K562 (cell line): ENCODE results near the gene PTGES3. TPM values are rescaled to one million over a fixed set of nuclear protein-coding genes. Genes with fewer than 3 reads are reported as not detected.
A peak's percentile ranks its signal among the peaks of the same experiment; 100 is the strongest.

Experiments
- ATAC-seq: fragments of 200-7000 bp; cut with Tn5 transposase; 3 replicates; pipeline ENCODE4 v1.9.1; 2020; ENCODE audit warnings: moderate library complexity
- BruUV-seq: library from RNA; stranded (reverse); fragments of 400-500 nt; replicated peaks from 2 replicates; lab custom pipeline; 2021; lab: Mats Ljungman, UMichigan
- CTCF ChIA-PET: fragments of 300-600 bp; formaldehyde crosslinking; extraction: SDS; loops from one replicate; lab custom pipeline; 2021; ENCODE audit warnings: low intra/inter-chr PET ratio; lab: Yijun Ruan, JAX
- POLR2A ChIA-PET: fragments of 300-600, 350-650 bp; sonication (Branson Sonifier 250); formaldehyde crosslinking; extraction: SDS; loops from one replicate; lab custom pipeline; 2021; ENCODE audit warnings: antibody characterized with exemption, inconsistent platforms; lab: Yijun Ruan, JAX
- DNase-seq, 4 experiments: peaks; one replicate each; pipeline versions ENCODE4 v3.0.0 to v3.0.0-alpha.2; 2011 to 2018; ENCODE audit warnings: low spot score in 3 of 4, mixed read lengths in 3 of 4; ENCODE audit errors: extremely low read depth in 1 of 4
- FAIRE-seq: peaks from 2 replicates; lab custom pipeline; 2011; peaks lifted over from hg19 to GRCh38; lab: Jason Lieb, UNC
- H2AFZ ChIP-seq: 2 replicates; pipeline ENCODE4 v1.6.0; 2011; ENCODE audit warnings: low read depth, low read length, control low read depth, inconsistent platforms
- H3K27ac ChIP-seq: fragments of 200-600 bp; 3 replicates; pipeline ENCODE4 v1.8.0; 2011; ENCODE audit warnings: low read depth, mild to moderate bottlenecking, control low read depth, inconsistent platforms, low read length, moderate library complexity, mixed read lengths; ENCODE audit errors: extremely low read depth
- H3K27me3 ChIP-seq, 2 experiments: fragments of 300-600 bp in 1 of 2; 2 replicates in 1 of 2; 3 replicates in 1 of 2; pipeline versions ENCODE4 v1.6.0 to v1.8.0; 2011; ENCODE audit warnings: inconsistent platforms in 2 of 2, low read length in 2 of 2, mild to moderate bottlenecking in 1 of 2, mixed read lengths in 1 of 2, moderate library complexity in 1 of 2; ENCODE audit not compliant: control insufficient read depth in 2 of 2, insufficient read depth in 2 of 2
- H3K36me3 ChIP-seq: fragments of 300-600 bp; 3 replicates; pipeline ENCODE4 v1.8.0; 2011; ENCODE audit warnings: mild to moderate bottlenecking, low read length, inconsistent platforms; ENCODE audit not compliant: control insufficient read depth, insufficient read depth
- H3K4me1 ChIP-seq, 2 experiments: fragments of 200-600 bp in 1 of 2; replicated peaks in 1 of 2; 2 replicates in 1 of 2; 3 replicates in 1 of 2; pipeline versions ENCODE4 v1.5.1 to v1.8.0; 2011; ENCODE audit warnings: inconsistent platforms in 2 of 2, low read length in 2 of 2, mild to moderate bottlenecking in 1 of 2, mixed read lengths in 1 of 2, moderate library complexity in 1 of 2; ENCODE audit not compliant: control insufficient read depth in 2 of 2, insufficient read depth in 2 of 2
- H3K4me2 ChIP-seq: 2 replicates; pipeline ENCODE4 v1.6.1; 2011; ENCODE audit warnings: low read length, control low read depth, inconsistent platforms, mixed read lengths; ENCODE audit not compliant: insufficient read depth
- H3K4me3 ChIP-seq: fragments of 200-600 bp; sonication (generic), shearing (Covaris generic); 2 replicates; pipeline ENCODE4 v1.5.1; 2016; ENCODE audit warnings: control low read depth, inconsistent platforms
- H3K79me2 ChIP-seq: fragments of 200-600 bp; 3 replicates; pipeline ENCODE4 v1.8.0; 2011; ENCODE audit warnings: low read length, inconsistent platforms; ENCODE audit not compliant: control insufficient read depth, insufficient read depth
- H3K9ac ChIP-seq, 2 experiments: 2 replicates each; pipeline versions ENCODE4 v1.6.0 to v1.6.1; 2011; ENCODE audit warnings: low read depth in 2 of 2, low read length in 2 of 2, control low read depth in 1 of 2, inconsistent platforms in 1 of 2, mild to moderate bottlenecking in 1 of 2, mixed read lengths in 1 of 2; ENCODE audit not compliant: insufficient read depth in 1 of 2
- H3K9me1 ChIP-seq: one replicate; pipeline ENCODE4 v1.6.0; 2011; ENCODE audit warnings: inconsistent platforms, mild to moderate bottlenecking, low read length, moderate library complexity; ENCODE audit not compliant: control insufficient read depth, insufficient read depth
- H3K9me3 ChIP-seq: replicated peaks from 2 replicates; pipeline ENCODE4 v1.5.1; 2011; ENCODE audit warnings: low read depth, low read length, inconsistent platforms; ENCODE audit not compliant: control insufficient read depth, insufficient read depth
- H4K20me1 ChIP-seq: replicated peaks from 2 replicates; pipeline ENCODE4 v1.6.1; 2011; ENCODE audit warnings: low read length, inconsistent platforms, mixed read lengths; ENCODE audit not compliant: control insufficient read depth, insufficient read depth
- ELF1 ChIP-seq: fragments of 200-800 bp; sonication (Bioruptor generic); IDR thresholded peaks from 2 replicates; pipeline ENCODE4 v1.6.1; 2016; ENCODE audit warnings: missing genetic modification characterization, missing compliant biosample characterization
- HDAC1 ChIP-seq, 2 experiments: fragments of 450-650 bp; IDR thresholded peaks; 2 replicates each; pipeline ENCODE4 v1.6.1; 2016 to 2017; ENCODE audit warnings: inconsistent platforms in 1 of 2, mild to moderate bottlenecking in 1 of 2, moderate library complexity in 1 of 2
- ILF3 ChIP-seq: fragments of 450-650 bp; IDR thresholded peaks from 2 replicates; pipeline ENCODE4 v1.6.1; 2018; ENCODE audit warnings: antibody characterized with exemption, mild to moderate bottlenecking, moderate library complexity, borderline replicate concordance
- JUN ChIP-seq, 2 experiments: sonication (generic) in 1 of 2; formaldehyde crosslinking in 1 of 2; IDR thresholded peaks; 2 replicates each; pipeline versions ENCODE4 v1.6.1 to v1.8.0; 2012 to 2022; ENCODE audit warnings: borderline replicate concordance in 2 of 2, mild to moderate bottlenecking in 2 of 2, improper control_type of control experiment in 1 of 2, low read depth in 1 of 2, low read length in 1 of 2, missing genetic modification reagents in 1 of 2
- NFXL1 ChIP-seq: fragments of 450-650 bp; formaldehyde crosslinking; IDR thresholded peaks from 2 replicates; pipeline ENCODE4 v1.4.0; 2021; ENCODE audit warnings: mild to moderate bottlenecking
- SMAD1 ChIP-seq: fragments of 150-350 bp; IDR thresholded peaks from 2 replicates; pipeline ENCODE4 v1.6.1; 2014; ENCODE audit warnings: low read length, low read depth; ENCODE audit not compliant: partially characterized antibody
- U2AF1 ChIP-seq: fragments of 200-400 bp; formaldehyde crosslinking; optimal IDR thresholded peaks from 2 replicates; pipeline ENCODE3; 2017; ENCODE audit warnings: mild to moderate bottlenecking, low read depth, low read length, moderate library complexity
- ZNF830 ChIP-seq: fragments of 250-450 bp; sonication (Bioruptor Pico); IDR thresholded peaks from 2 replicates; pipeline ENCODE4 v1.5.0; 2021; ENCODE audit warnings: mild to moderate bottlenecking
- WGBS: fragments of 100-300 bp; shearing (Covaris generic); methylation state at CpG from one replicate; pipeline ENCODE4 v1.1.6; 2016; ENCODE audit warnings: low coverage, mixed read lengths; ENCODE audit not compliant: insufficient coverage; ENCODE audit errors: missing lambda C conversion rate; 5-methylcytosine and 5-hydroxymethylcytosine counted together
- in situ Hi-C: fragments of 300-500 bp; cut with MboI; formaldehyde crosslinking; loops from 4 replicates; pipeline ENCODE4 v1.15.0; 2018; ENCODE audit warnings: inconsistent platforms, mixed read lengths
- intact Hi-C: fragments of 100-400 bp; cut with micrococcal nuclease; formaldehyde crosslinking; loops from 2 replicates; pipeline ENCODE4 v1.14.2; 2022
- polyA plus RNA-seq, 8 experiments: library from polyadenylated mRNA; depleted of rRNA in 4 of 8; stranded (reverse) in 5 of 8; unstranded in 3 of 8; fragments of >200 nt; fragmentation: Nextera tagmentation in 2 of 8; fragmentation: Illumina TruSeq in 1 of 8; extraction: Ambion mirVana in 2 of 8; extraction: Trizol in 1 of 8; gene quantifications; 2 replicates each; pipeline versions ENCODE4 v1.2.1 to v1.2.3, GENCODE V29; 2011 to 2014; ENCODE audit warnings: inconsistent platforms in 1 of 8, missing spikeins in 1 of 8
- total RNA-seq, 7 experiments: library from RNA; depleted of rRNA in 6 of 7; stranded (reverse); fragments of >200 nt in 6 of 7; fragmentation: Illumina TruSeq in 2 of 7; extraction: Trizol in 2 of 7; gene quantifications; 2 replicates each; pipeline versions ENCODE4 v1.2.1 to v1.2.3, GENCODE V29; 2011 to 2021; ENCODE audit warnings: low replicate concordance in 1 of 7
- TF ChIP-seq, protein P1 (sequence below): conservative IDR thresholded peaks from 2 replicates; pipeline ENCODE4 v1.6.1; 2011; ENCODE audit warnings: low read depth, mild to moderate bottlenecking, low read length; ENCODE audit not compliant: control insufficient read depth
- TF ChIP-seq, protein P2 (sequence below): IDR thresholded peaks from 2 replicates; pipeline ENCODE4 v1.6.1; 2014; ENCODE audit warnings: antibody characterized with exemption
- TF ChIP-seq, protein P3 (sequence below): fragments of 450-650 bp; formaldehyde crosslinking; IDR thresholded peaks from 2 replicates; pipeline ENCODE4 v1.4.0; 2022; ENCODE audit warnings: missing genetic modification characterization
- TF ChIP-seq, protein P4 (sequence below), 2 experiments: IDR thresholded peaks; 2 replicates each; pipeline ENCODE4 v1.6.1; 2012; ENCODE audit warnings: improper control_type of control experiment in 2 of 2, low read depth in 2 of 2, low read length in 2 of 2, borderline replicate concordance in 1 of 2

The PTGES3 gene
- total and polyA plus RNA-seq, 9 of the 15 experiments (the other 6 are each of a cell fraction or from before 2014, with no cell fraction given): 163 to 501 (median 213) TPM

DNA sequence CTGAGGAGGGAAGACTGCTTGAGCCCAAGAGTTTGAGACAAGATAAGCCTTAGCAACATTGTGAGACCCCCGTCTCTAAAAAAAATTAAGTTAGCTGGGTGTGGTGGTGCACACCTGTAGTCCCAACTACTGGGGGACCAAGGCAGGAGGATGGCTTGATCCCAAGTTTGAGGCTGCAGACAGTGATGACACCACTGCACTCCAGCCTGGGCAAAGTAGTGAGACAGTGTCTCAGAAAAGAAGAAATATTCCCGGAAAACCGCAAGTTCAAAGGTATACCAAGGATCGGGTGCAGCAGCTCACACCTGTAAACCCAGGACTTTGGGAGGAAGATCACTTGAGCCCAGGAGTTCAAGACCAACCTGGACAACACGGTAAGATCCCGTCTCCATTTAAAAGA lies 5.8 kb downstream of the PTGES3 start:
- no peak for DNase-seq
- peak overlapping the region; percentile 97; the same call in 1 of the 2 replicates for H3K4me3 ChIP-seq
- H3K27me3 ChIP-seq: no peaks in the 10 kb centered on the region
- H3K36me3 ChIP-seq: peaks cover 81% of the 10 kb centered on the region
- ATAC-seq: no peak
- peak overlapping the region; percentile 56 for H3K4me2 ChIP-seq
- no peaks in the 10 kb centered on the region for H3K9me1 ChIP-seq
- H4K20me1 ChIP-seq: peaks cover 48% of the 10 kb centered on the region
- no TSS peak for BruUV-seq
- 28% methylated on average over 5 of the region's 6 CpGs for WGBS
- no peak for FAIRE-seq
- CTCF ChIA-PET: no interaction called here
- POLR2A ChIA-PET: interaction anchor here (0.6 to 6.3 kb wide), 6 partner anchors 9 to 767 kb away, joined by 3 to 28 read pairs (median 4); no protein-coding TSS in a partner anchor
- H3K27ac ChIP-seq: peak overlapping the region; percentile 99; the same call in 2 of the 3 replicates
- peak overlapping the region; percentile 92 to 100; a peak in 2 of 4 replicates for H3K9ac ChIP-seq
- H2AFZ ChIP-seq: no peak overlapping the region
- intact Hi-C loops: no loop called here
- in situ Hi-C loops: no loop called here
- peaks cover 99% of the 10 kb centered on the region for H3K79me2 ChIP-seq
- H3K4me1 ChIP-seq: peaks cover 16 to 53% of the 10 kb centered on the region in 2 experiments; a peak in 4 of 5 replicates
- H3K9me3 ChIP-seq: no peaks in the 10 kb centered on the region
- TF ChIP-seq, protein P1, sequence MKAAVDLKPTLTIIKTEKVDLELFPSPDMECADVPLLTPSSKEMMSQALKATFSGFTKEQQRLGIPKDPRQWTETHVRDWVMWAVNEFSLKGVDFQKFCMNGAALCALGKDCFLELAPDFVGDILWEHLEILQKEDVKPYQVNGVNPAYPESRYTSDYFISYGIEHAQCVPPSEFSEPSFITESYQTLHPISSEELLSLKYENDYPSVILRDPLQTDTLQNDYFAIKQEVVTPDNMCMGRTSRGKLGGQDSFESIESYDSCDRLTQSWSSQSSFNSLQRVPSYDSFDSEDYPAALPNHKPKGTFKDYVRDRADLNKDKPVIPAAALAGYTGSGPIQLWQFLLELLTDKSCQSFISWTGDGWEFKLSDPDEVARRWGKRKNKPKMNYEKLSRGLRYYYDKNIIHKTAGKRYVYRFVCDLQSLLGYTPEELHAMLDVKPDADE: no peak
- TF ChIP-seq HDAC1 (IDR thresholded peaks at IDR 0.05): no peak
- TF ChIP-seq ELF1: no peak
- TF ChIP-seq, protein P2, sequence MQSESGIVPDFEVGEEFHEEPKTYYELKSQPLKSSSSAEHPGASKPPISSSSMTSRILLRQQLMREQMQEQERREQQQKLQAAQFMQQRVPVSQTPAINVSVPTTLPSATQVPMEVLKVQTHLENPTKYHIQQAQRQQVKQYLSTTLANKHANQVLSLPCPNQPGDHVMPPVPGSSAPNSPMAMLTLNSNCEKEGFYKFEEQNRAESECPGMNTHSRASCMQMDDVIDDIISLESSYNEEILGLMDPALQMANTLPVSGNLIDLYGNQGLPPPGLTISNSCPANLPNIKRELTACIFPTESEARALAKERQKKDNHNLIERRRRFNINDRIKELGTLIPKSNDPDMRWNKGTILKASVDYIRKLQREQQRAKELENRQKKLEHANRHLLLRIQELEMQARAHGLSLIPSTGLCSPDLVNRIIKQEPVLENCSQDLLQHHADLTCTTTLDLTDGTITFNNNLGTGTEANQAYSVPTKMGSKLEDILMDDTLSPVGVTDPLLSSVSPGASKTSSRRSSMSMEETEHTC: no peak
- TF ChIP-seq, protein P3, sequence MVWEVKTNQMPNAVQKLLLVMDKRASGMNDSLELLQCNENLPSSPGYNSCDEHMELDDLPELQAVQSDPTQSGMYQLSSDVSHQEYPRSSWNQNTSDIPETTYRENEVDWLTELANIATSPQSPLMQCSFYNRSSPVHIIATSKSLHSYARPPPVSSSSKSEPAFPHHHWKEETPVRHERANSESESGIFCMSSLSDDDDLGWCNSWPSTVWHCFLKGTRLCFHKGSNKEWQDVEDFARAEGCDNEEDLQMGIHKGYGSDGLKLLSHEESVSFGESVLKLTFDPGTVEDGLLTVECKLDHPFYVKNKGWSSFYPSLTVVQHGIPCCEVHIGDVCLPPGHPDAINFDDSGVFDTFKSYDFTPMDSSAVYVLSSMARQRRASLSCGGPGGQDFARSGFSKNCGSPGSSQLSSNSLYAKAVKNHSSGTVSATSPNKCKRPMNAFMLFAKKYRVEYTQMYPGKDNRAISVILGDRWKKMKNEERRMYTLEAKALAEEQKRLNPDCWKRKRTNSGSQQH (CRISPR knock-in tag): no peak
- no peak for TF ChIP-seq U2AF1
- TF ChIP-seq, protein P4, sequence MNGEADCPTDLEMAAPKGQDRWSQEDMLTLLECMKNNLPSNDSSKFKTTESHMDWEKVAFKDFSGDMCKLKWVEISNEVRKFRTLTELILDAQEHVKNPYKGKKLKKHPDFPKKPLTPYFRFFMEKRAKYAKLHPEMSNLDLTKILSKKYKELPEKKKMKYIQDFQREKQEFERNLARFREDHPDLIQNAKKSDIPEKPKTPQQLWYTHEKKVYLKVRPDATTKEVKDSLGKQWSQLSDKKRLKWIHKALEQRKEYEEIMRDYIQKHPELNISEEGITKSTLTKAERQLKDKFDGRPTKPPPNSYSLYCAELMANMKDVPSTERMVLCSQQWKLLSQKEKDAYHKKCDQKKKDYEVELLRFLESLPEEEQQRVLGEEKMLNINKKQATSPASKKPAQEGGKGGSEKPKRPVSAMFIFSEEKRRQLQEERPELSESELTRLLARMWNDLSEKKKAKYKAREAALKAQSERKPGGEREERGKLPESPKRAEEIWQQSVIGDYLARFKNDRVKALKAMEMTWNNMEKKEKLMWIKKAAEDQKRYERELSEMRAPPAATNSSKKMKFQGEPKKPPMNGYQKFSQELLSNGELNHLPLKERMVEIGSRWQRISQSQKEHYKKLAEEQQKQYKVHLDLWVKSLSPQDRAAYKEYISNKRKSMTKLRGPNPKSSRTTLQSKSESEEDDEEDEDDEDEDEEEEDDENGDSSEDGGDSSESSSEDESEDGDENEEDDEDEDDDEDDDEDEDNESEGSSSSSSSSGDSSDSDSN (IDR thresholded peaks at IDR 0.05; ENCODE audit: borderline replicate concordance in 1 of 2, low read depth in 2 of 2, low read length in 2 of 2): no peak
- no peak for TF ChIP-seq ILF3
- no peak for TF ChIP-seq JUN (IDR thresholded peaks at IDR 0.05; ENCODE audit: borderline replicate concordance, low read depth, low read length)
- no peak for TF ChIP-seq JUN (CRISPR knock-in tag; IDR thresholded peaks at IDR 0.05; ENCODE audit: borderline replicate concordance)
- no peak for TF ChIP-seq NFXL1 (CRISPR knock-in tag)
- no peak for TF ChIP-seq SMAD1
- no peak for TF ChIP-seq ZNF830 (CRISPR knock-in tag)
